HG02885 (cell line): ENCODE results near the gene MAML3.

Experiments
- ATAC-seq: cut with Tn5 transposase; IDR thresholded peaks from one replicate; pipeline ENCODE4 v1.9.1; 2021; ENCODE audit warnings: mild to moderate bottlenecking; ENCODE audit not compliant: unreplicated experiment, poor library complexity

Gene MAML3

GRCh38 chr4:139756391-139757180 is 397.4 kb downstream of the MAML3 start:
- ATAC-seq = no peak

- ATAC-seq = no peak
These were observed 399.0 kb downstream of the MAML3 start for GRCh38 chr4:139754938-139755337.

- no peak for ATAC-seq
These were observed 400.3 kb downstream of the MAML3 start for GRCh38 chr4:139753686-139754085.

GRCh38 chr4:139749835-139750498 is 404.0 kb downstream of the MAML3 start:
- ATAC-seq = no peak

GRCh38 chr4:139749338-139749737 is 404.6 kb downstream of the MAML3 start:
- no peak for ATAC-seq

GRCh38 chr4:139746431-139747171 is 407.4 kb downstream of the MAML3 start:
- ATAC-seq = no peak

GRCh38 chr4:139745111-139745639 is 408.8 kb downstream of the MAML3 start:
- no peak for ATAC-seq

GRCh38 chr4:139744232-139744631 is 409.8 kb downstream of the MAML3 start:
- ATAC-seq = no peak

- ATAC-seq = no peak
These were observed 411.0 kb downstream of the MAML3 start for GRCh38 chr4:139743027-139743426.

GRCh38 chr4:139740531-139741041 is 413.4 kb downstream of the MAML3 start:
- no peak for ATAC-seq

- no peak for ATAC-seq
These were observed 413.9 kb downstream of the MAML3 start for GRCh38 chr4:139740121-139740520.

GRCh38 chr4:139738846-139739613 is 415.0 kb downstream of the MAML3 start:
- ATAC-seq = no peak

GRCh38 chr4:139736661-139737060 is 417.3 kb downstream of the MAML3 start:
- no peak for ATAC-seq

- no peak for ATAC-seq
These were observed 417.7 kb downstream of the MAML3 start for GRCh38 chr4:139736274-139736660.

- no peak for ATAC-seq
These were observed 418.4 kb downstream of the MAML3 start for GRCh38 chr4:139735381-139736273.

GRCh38 chr4:139734875-139735380 is 419.1 kb downstream of the MAML3 start:
- ATAC-seq = peak; percentile 80

- ATAC-seq = no peak
These were observed 419.6 kb downstream of the MAML3 start for GRCh38 chr4:139734201-139734874.

GRCh38 chr4:139732991-139733570 is 420.9 kb downstream of the MAML3 start:
- no peak for ATAC-seq
